GM21367 (cell line): ENCODE results near the gene ENTPD8.

Experiments
- ATAC-seq: cut with Tn5 transposase; IDR thresholded peaks from one replicate; pipeline ENCODE4 v1.9.1; 2021; ENCODE audit not compliant: unreplicated experiment

ENTPD8 gene

GRCh38 chr9:137448602-137448962 lies 7.4 kb upstream of the ENTPD8 start:
- no peak for ATAC-seq

- no peak for ATAC-seq
Observed at GRCh38 chr9:137447722-137448601, 6.8 kb upstream of the ENTPD8 start.

- ATAC-seq, result no peak
Observed at GRCh38 chr9:137446851-137447471, 5.8 kb upstream of the ENTPD8 start.

GRCh38 chr9:137445930-137446431 lies 4.8 kb upstream of the ENTPD8 start:
- ATAC-seq, result no peak

- ATAC-seq, result peak; percentile 51
Observed at GRCh38 chr9:137445275-137445807, 4.2 kb upstream of the ENTPD8 start.

GRCh38 chr9:137444106-137444790 lies 3.1 kb upstream of the ENTPD8 start:
- ATAC-seq, result no peak

GRCh38 chr9:137441935-137442321 lies 771 bp upstream of the ENTPD8 start:
- ATAC-seq, result no peak

- no peak for ATAC-seq
Observed at GRCh38 chr9:137439158-137439714, 1.9 kb downstream of the ENTPD8 start.

- ATAC-seq, result no peak
Observed at GRCh38 chr9:137438591-137439157, 2.5 kb downstream of the ENTPD8 start.

GRCh38 chr9:137437691-137438590 lies 3.2 kb downstream of the ENTPD8 start:
- no peak for ATAC-seq

GRCh38 chr9:137436761-137437600 lies 4.2 kb downstream of the ENTPD8 start:
- no peak for ATAC-seq

GRCh38 chr9:137435980-137436760 lies 5.0 kb downstream of the ENTPD8 start:
- ATAC-seq, result no peak

- no peak for ATAC-seq
Observed at GRCh38 chr9:137435381-137435891, 5.7 kb downstream of the ENTPD8 start.

GRCh38 chr9:137434498-137435380 lies 6.4 kb downstream of the ENTPD8 start:
- no peak for ATAC-seq

- no peak for ATAC-seq
Observed at GRCh38 chr9:137433916-137434431, 7.2 kb downstream of the ENTPD8 start.

- ATAC-seq, result no peak
Observed at GRCh38 chr9:137433349-137433915, 7.7 kb downstream of the ENTPD8 start.
